GM06990 (cell line): ENCODE measurements around the gene STYXL1.
"Not testable (repeated sequence)": the region's sequence is repeated elsewhere in the genome, so short reads cannot be mapped to it uniquely, and the experiment has no call there.

Experiments
- DNase-seq: peaks from one replicate; pipeline ENCODE4 v3.0.0-alpha.2; 2011; ENCODE audit not compliant: insufficient read length; ENCODE audit errors: extremely low read depth
- H3K27me3 ChIP-seq: replicated peaks from 2 replicates; pipeline ENCODE4 v1.6.0; 2011; ENCODE audit warnings: low read length; ENCODE audit not compliant: control insufficient read depth, insufficient read depth
- H3K36me3 ChIP-seq: 2 replicates; pipeline ENCODE4 v1.5.1; 2011; ENCODE audit warnings: low read length; ENCODE audit not compliant: control insufficient read depth, insufficient read depth
- H3K4me3 ChIP-seq: replicated peaks from 2 replicates; pipeline ENCODE4 v1.5.1; 2011; ENCODE audit warnings: low read depth, mild to moderate bottlenecking, control low read depth, low read length
- TF ChIP-seq, protein P1 (sequence below): IDR thresholded peaks from 2 replicates; pipeline ENCODE4 v1.5.1; 2011; ENCODE audit warnings: low read length, control low read depth, mild to moderate bottlenecking, inconsistent platforms; ENCODE audit not compliant: insufficient read depth, poor library complexity, severe bottlenecking

STYXL1 gene

DNA sequence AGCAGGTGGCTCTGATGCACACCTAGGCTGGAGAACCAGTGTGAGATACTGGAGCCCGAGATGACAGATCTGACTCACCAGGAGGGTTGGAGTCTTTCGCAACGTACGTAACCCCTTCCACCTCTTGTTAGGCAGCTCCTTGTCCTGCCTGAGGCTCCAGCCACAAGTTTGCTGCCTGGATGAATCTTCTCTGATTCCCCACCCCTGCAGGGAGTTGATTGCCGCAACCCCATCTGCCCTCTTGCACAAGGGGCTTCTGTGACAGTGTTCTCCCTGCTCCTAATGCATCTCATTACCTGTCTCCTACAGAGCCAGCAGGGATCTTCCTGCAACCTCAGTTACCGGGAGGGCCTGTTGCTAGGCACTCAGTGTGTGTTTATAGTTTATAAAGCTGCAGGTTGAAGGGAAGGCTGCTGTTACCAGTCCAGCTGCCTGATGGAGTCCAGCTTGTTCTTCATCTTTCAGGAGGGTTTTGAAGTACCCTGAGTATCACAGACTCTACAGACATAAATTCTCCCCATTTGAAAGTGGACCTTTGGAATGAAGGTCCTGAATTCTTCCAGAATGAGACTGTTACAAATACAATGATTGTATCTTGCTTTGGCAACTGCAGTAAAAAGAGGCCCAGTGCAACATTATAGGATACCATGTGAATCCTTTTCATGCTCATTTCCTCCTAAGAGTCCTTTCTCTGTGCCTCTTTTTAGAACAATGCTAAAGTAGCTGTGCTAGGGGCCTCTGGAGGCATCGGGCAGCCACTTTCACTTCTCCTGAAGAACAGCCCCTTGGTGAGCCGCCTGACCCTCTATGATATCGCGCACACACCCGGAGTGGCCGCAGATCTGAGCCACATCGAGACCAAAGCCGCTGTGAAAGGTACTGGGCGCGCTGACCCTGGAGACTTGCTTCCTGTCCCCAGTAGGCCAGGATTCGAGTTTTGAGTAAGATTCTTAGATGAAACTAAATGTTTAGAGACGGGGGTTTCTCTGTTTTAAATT, 6.6 kb upstream of the STYXL1 start:
- Histone ChIP-seq H3K4me3 (no peak overlapping the region), H3K27me3 (no peaks in the 10 kb centered on the region), H3K36me3 (peaks cover 27% of the 10 kb centered on the region)
- no peak for DNase-seq
- TF ChIP-seq, protein P1, sequence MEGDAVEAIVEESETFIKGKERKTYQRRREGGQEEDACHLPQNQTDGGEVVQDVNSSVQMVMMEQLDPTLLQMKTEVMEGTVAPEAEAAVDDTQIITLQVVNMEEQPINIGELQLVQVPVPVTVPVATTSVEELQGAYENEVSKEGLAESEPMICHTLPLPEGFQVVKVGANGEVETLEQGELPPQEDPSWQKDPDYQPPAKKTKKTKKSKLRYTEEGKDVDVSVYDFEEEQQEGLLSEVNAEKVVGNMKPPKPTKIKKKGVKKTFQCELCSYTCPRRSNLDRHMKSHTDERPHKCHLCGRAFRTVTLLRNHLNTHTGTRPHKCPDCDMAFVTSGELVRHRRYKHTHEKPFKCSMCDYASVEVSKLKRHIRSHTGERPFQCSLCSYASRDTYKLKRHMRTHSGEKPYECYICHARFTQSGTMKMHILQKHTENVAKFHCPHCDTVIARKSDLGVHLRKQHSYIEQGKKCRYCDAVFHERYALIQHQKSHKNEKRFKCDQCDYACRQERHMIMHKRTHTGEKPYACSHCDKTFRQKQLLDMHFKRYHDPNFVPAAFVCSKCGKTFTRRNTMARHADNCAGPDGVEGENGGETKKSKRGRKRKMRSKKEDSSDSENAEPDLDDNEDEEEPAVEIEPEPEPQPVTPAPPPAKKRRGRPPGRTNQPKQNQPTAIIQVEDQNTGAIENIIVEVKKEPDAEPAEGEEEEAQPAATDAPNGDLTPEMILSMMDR, result no peak

DNA sequence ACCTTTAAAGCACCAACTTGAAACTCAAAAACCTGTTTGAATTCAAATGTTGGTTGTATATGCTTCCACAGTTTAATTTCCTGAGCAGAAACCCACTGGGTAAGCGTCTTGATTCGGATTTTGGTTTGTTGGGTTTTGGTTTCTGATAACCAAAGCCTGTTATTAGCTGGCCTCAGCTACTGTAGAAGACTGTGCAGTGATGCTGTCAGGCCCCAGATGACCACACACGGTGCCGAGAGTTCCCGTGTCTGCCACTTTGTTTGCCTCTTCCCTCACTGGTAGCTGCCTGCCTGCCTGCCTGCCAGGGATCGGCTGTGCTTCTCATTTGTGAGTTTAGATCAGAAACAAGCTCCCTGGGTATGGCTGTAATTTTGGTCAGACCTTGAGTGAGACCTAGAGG, 5.7 kb upstream of the STYXL1 start:
- DNase-seq, result no peak
- Histone ChIP-seq H3K4me3 (no peak overlapping the region), H3K27me3 (no peaks in the 10 kb centered on the region), H3K36me3 (peaks cover 21% of the 10 kb centered on the region)
- TF ChIP-seq, protein P1, result no peak

DNA sequence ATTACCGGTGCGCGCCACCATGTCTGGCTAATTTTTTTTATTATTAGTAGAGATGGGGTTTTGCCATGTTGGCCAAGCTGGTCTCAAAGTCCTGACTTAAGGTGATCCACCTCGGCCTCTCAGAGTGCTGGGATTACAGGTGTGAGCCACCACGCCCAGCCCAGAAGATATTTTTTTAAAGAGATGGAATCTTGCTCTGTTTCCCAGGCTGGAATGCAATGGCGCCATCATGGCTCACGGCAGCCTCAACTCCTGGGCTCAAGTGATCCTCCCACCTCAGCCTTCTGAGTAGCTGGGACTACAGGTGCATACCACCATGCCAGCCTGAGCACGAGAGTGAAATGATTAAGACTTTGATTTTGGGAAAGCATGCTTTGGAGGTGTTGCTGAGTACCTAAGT, 4.9 kb upstream of the STYXL1 start:
- H3K36me3 ChIP-seq, result peaks cover 16% of the 10 kb centered on the region
- not testable (repeated sequence) for DNase-seq, H3K27me3 ChIP-seq, H3K4me3 ChIP-seq

DNA sequence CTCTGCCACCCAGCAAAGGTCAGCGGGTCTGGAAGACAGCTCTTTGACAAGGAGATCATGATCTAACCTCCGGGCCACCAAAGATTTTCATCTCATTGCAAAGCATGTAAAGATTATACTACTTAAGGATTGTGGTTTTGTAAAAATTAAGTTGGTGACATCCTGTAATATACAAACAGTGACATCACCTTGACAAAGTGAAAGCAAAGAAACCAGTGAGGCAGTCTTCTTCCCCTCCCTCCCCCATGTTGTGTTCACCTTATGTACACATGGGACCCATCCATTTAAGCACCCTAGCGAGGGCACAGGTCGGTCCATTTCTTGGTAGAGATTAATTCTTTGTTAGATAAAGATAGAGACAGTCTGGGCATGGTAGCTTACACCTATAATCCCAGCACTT, 4.0 kb upstream of the STYXL1 start:
- Histone ChIP-seq H3K27me3 (no peaks in the 10 kb centered on the region), H3K36me3 (peaks cover 11% of the 10 kb centered on the region), H3K4me3 (no peak overlapping the region)
- DNase-seq, result no peak
- TF ChIP-seq, protein P1, result no peak

DNA sequence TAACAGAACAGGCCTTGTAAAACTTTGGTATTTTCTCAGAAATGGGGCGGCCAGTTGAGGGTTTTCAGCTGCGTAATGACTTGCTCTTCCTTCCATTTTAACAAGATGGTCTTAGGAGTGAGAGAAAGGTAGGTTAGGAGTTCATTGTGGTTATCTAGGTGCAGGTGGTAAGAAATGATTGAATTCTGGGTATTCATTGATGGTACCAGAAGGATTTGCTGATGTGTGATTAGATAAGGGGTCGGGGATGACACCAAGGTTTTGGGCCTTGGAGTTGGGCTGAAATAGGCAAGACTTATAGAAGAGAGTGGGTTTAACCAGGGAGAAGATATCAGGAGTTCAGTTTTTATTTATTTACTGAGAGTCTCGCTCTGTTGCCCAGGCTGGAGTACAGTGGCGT, 2.7 kb upstream of the STYXL1 start:
- H3K4me3 ChIP-seq, result no peak overlapping the region
- no peak for DNase-seq
- peaks cover 11% of the 10 kb centered on the region for H3K36me3 ChIP-seq
- TF ChIP-seq, protein P1, result no peak
- H3K27me3 ChIP-seq, result no peaks in the 10 kb centered on the region

DNA sequence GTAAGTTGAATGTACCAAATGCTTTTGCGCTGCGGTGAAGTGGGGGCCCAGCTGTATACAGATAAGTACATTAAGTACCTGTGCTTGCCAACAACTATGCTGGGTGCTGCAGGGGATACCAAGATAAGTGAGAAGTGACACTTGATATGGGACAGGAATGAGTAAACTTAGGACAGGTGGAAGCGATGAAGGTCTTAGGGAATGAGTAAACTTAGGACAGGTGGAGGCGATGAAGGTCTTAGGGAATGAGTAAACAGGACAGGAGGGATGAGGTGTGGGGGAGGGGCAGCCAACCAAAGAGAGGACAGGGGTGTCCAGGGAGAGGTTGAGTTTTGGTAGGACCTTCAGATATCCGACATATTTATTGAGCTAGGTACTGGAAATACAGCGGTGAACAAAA, 1.5 kb upstream of the STYXL1 start:
- DNase-seq, result no peak
- Histone ChIP-seq H3K4me3 (peak overlapping the region; percentile 99), H3K27me3 (no peaks in the 10 kb centered on the region), H3K36me3 (peaks cover 8% of the 10 kb centered on the region)
- TF ChIP-seq, protein P1, result no peak
